Measurements from ENCODE around the gene ZYG11B. TPM values are rescaled to one million over a fixed set of nuclear protein-coding genes. Genes with fewer than 3 reads are reported as not detected.
A peak's percentile ranks its signal among the peaks of the same experiment; 100 is the strongest.
"Not testable (repeated sequence)": the region's sequence is repeated elsewhere in the genome, so short reads cannot be mapped to it uniquely, and the experiment has no call there.

The ZYG11B gene
- total and polyA plus RNA-seq, 9 of the 15 experiments (the other 6 are each of a cell fraction or from before 2014, with no cell fraction given) = 4.9 to 22.2 (median 12.2) TPM

DNA sequence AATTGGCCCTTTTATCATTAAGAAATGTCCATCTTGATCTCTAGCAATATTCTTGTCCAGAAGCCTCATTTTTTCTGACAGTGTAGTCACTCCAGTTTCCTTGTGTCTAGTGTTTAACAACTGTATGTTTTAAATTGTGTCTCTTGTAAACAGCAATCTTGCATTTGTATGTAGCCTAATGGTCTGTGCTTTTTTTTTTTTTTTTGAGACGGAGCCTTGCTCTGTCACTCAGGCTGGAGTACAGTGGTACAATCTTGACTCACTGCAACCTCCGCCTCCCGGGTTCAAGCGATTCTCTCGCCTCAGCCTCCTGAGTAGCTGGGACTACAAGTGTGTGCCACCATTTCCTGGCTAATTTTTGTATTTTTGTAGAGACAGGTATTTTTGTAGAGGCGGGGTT is 118.9 kb downstream of the ZYG11B start:
- intact Hi-C loops (cut with micrococcal nuclease) = loop anchor here (10.0 kb wide), 1 partner anchor 120 kb away; the partner anchor contains the start of gene ZYG11B
- H3K27me3 ChIP-seq (ENCODE audit: control insufficient read depth in 2 of 2, insufficient read depth in 2 of 2, low read length in 2 of 2); H3K9me1 ChIP-seq (ENCODE audit: control insufficient read depth, insufficient read depth, low read length); DNase-seq (ENCODE audit: extremely low read depth in 1 of 4, low spot score in 3 of 4); ATAC-seq; H3K36me3 ChIP-seq (ENCODE audit: control insufficient read depth, insufficient read depth, low read length); in situ Hi-C loops (cut with MboI); H4K20me1 ChIP-seq (replicated peaks; ENCODE audit: control insufficient read depth, insufficient read depth, low read length); BruUV-seq (replicated peaks); H3K9me3 ChIP-seq (replicated peaks; ENCODE audit: control insufficient read depth, insufficient read depth, low read depth, low read length); TF ChIP-seq TEAD4 (CRISPR knock-in tag; IDR thresholded peaks at IDR 0.05; ENCODE audit: borderline replicate concordance); PBX2 (CRISPR knock-in tag; IDR thresholded peaks at IDR 0.05; ENCODE audit: low read depth): not testable (repeated sequence)
- peak overlapping the region; percentile 20 for H2AFZ ChIP-seq (ENCODE audit: low read depth, low read length)
- CTCF ChIA-PET (ENCODE audit: low intra/inter-chr PET ratio) = interaction anchor here (0.6 kb wide), 1 partner anchor 27 kb away, joined by 4 read pairs; no protein-coding TSS in a partner anchor
- peak overlapping the region; percentile 94 for H3K27ac ChIP-seq (ENCODE audit: extremely low read depth, low read depth, low read length)
- peaks cover 4 to 21% of the 10 kb centered on the region in 2 experiments; a peak in 4 of 5 replicates for H3K4me1 ChIP-seq (replicated peaks in 1 of 2; ENCODE audit: control insufficient read depth in 2 of 2, insufficient read depth in 2 of 2, low read length in 2 of 2)
- 13% methylated on average over 5 of the region's 6 CpGs for WGBS (ENCODE audit: insufficient coverage, low coverage, missing lambda C conversion rate)
- H3K4me3 ChIP-seq = peak overlapping the region; percentile 66
- H3K4me2 ChIP-seq (ENCODE audit: insufficient read depth, low read length) = peak overlapping the region; percentile 70
- peak overlapping the region; percentile 75 to 97; a peak in 3 of 4 replicates for H3K9ac ChIP-seq (ENCODE audit: insufficient read depth in 1 of 2, low read depth in 2 of 2, low read length in 2 of 2)
- peak; percentile 56 for FAIRE-seq
- POLR2A ChIA-PET = interaction anchor here (0.6 to 1.7 kb wide), 2 partner anchors 12 to 494 kb away, joined by 3 to 7 read pairs; no protein-coding TSS in a partner anchor
- peaks cover 73% of the 10 kb centered on the region for H3K79me2 ChIP-seq (ENCODE audit: control insufficient read depth, insufficient read depth, low read length)
- TF ChIP-seq SMARCA4 (IDR thresholded peaks at IDR 0.05) = peak; percentile 51; the same call in 1 of the 2 replicates
- TF ChIP-seq DPF2 (IDR thresholded peaks at IDR 0.05) = 0 out of 2 replicates have a peak, but pooled peaks have one; percentile 40
- peak; percentile 17; the same call in 1 of the 2 replicates for TF ChIP-seq TEAD4 (IDR thresholded peaks at IDR 0.05; ENCODE audit: low read length)
- TF ChIP-seq LEF1 (IDR thresholded peaks at IDR 0.05) = 0 out of 2 replicates have a peak, but pooled peaks have one; percentile 47
- peak in 1 of 2 experiments; percentile 35; a peak in 1 of 4 replicates for TF ChIP-seq KDM1A (IDR thresholded peaks at IDR 0.05)
- TF ChIP-seq HDGF (IDR thresholded peaks at IDR 0.05) = peak; percentile 48; the same call in 1 of the 2 replicates
- TF ChIP-seq PBX2 (tag; conservative IDR thresholded peaks at IDR 0.05; ENCODE audit: low read depth) = peak; percentile 57
- 0 out of 2 replicates have a peak, but pooled peaks have one; percentile 23 for TF ChIP-seq HLTF (IDR thresholded peaks at IDR 0.05)
- 0 out of 2 replicates have a peak, but pooled peaks have one; percentile 17 for TF ChIP-seq ELF4 (CRISPR knock-in tag; IDR thresholded peaks at IDR 0.05)
- peak in 1 of 2 experiments; percentile 51; a peak in 2 of 4 replicates for TF ChIP-seq FOXK2 (conservative IDR thresholded peaks at IDR 0.05 in 1 of 2, IDR thresholded peaks at IDR 0.05 in 1 of 2; ENCODE audit: low read depth in 2 of 2)
- TF ChIP-seq HDAC1 (IDR thresholded peaks at IDR 0.05) = peak in 1 of 2 experiments; percentile 43; a peak in 1 of 4 replicates
- TF ChIP-seq BCOR (IDR thresholded peaks at IDR 0.05) = peak; percentile 62
- 0 out of 2 replicates have a peak, but pooled peaks have one; percentile 20 for TF ChIP-seq ZNF24 (IDR thresholded peaks at IDR 0.05)
- 0 out of 2 replicates have a peak, but pooled peaks have one; percentile 24 for TF ChIP-seq EHMT2 (IDR thresholded peaks at IDR 0.05)
- TF ChIP-seq ZNF384 (IDR thresholded peaks at IDR 0.05; ENCODE audit: low read depth, low read length) = peak; percentile 85
- TF ChIP-seq MEIS2 (IDR thresholded peaks at IDR 0.05; ENCODE audit: partially characterized antibody) = peak; percentile 20
- peak; percentile 52 for TF ChIP-seq ZNF316 (IDR thresholded peaks at IDR 0.05)
- 0 out of 2 replicates have a peak, but pooled peaks have one; percentile 11 for TF ChIP-seq L3MBTL2 (IDR thresholded peaks at IDR 0.05)
- peak; percentile 52 to 62; a peak in 1 of 4 replicates for TF ChIP-seq MLLT1 (IDR thresholded peaks at IDR 0.05)
- TF ChIP-seq, protein P1, sequence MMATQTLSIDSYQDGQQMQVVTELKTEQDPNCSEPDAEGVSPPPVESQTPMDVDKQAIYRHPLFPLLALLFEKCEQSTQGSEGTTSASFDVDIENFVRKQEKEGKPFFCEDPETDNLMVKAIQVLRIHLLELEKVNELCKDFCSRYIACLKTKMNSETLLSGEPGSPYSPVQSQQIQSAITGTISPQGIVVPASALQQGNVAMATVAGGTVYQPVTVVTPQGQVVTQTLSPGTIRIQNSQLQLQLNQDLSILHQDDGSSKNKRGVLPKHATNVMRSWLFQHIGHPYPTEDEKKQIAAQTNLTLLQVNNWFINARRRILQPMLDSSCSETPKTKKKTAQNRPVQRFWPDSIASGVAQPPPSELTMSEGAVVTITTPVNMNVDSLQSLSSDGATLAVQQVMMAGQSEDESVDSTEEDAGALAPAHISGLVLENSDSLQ (IDR thresholded peaks at IDR 0.05) = peak; percentile 94

Data from K562 (cell line).